HEK293 (cell line): ENCODE data around the gene CRYBA2.

Source experiments
- GFI1B ChIP-seq: fragments of 450-650 bp; formaldehyde crosslinking; IDR thresholded peaks from 2 replicates; pipeline ENCODE4 v1.5.1; 2016; ENCODE audit warnings: missing biosample characterization, missing genetic modification characterization
- GLI2 ChIP-seq: fragments of 450-650 bp; formaldehyde crosslinking; IDR thresholded peaks from 2 replicates; pipeline ENCODE4; 2017; ENCODE audit warnings: missing biosample characterization, missing genetic modification characterization, low read depth, borderline replicate concordance
- GLIS1 ChIP-seq: fragments of 450-650 bp; formaldehyde crosslinking; IDR thresholded peaks from 2 replicates; pipeline ENCODE4 v1.5.1; 2016; ENCODE audit warnings: missing biosample characterization, missing genetic modification characterization
- HOXD13 ChIP-seq: sonication (generic); formaldehyde crosslinking; IDR thresholded peaks from 2 replicates; pipeline ENCODE4 v1.8.0; 2022; ENCODE audit warnings: missing genetic modification reagents, borderline replicate concordance
- MEIS1 ChIP-seq: sonication (generic); formaldehyde crosslinking; IDR thresholded peaks from 2 replicates; pipeline ENCODE4 v1.8.1; 2022; ENCODE audit warnings: missing genetic modification reagents, mild to moderate bottlenecking, borderline replicate concordance
- PATZ1 ChIP-seq: fragments of 450-650 bp; formaldehyde crosslinking; IDR thresholded peaks from 2 replicates; pipeline ENCODE4 v1.5.1; 2016; ENCODE audit warnings: missing biosample characterization, missing genetic modification characterization
- REST ChIP-seq: fragments of 450-650 bp; formaldehyde crosslinking; IDR thresholded peaks from 2 replicates; pipeline ENCODE4 v1.5.1; 2016; ENCODE audit warnings: missing biosample characterization, missing genetic modification characterization
- SP3 ChIP-seq: fragments of 450-650 bp; formaldehyde crosslinking; IDR thresholded peaks from 2 replicates; pipeline ENCODE4 v1.5.1; 2016; ENCODE audit warnings: missing biosample characterization, missing genetic modification characterization
- ZBTB17 ChIP-seq: fragments of 450-650 bp; formaldehyde crosslinking; IDR thresholded peaks from 2 replicates; pipeline ENCODE4 v1.5.1; 2016; ENCODE audit warnings: missing biosample characterization, missing genetic modification characterization
- ZBTB8A ChIP-seq: fragments of 450-650 bp; formaldehyde crosslinking; IDR thresholded peaks from 2 replicates; pipeline ENCODE4 v1.5.1; 2016; ENCODE audit warnings: missing biosample characterization, missing genetic modification characterization
- ZEB2 ChIP-seq: fragments of 450-650 bp; formaldehyde crosslinking; IDR thresholded peaks from 2 replicates; pipeline ENCODE4 v1.5.1; 2016; ENCODE audit warnings: missing biosample characterization, missing genetic modification characterization
- ZNF19 ChIP-seq: fragments of 450-650 bp; formaldehyde crosslinking; IDR thresholded peaks from 2 replicates; pipeline ENCODE4; 2016; ENCODE audit warnings: missing biosample characterization, missing genetic modification characterization, low read depth
- ZNF248 ChIP-seq: fragments of 450-650 bp; formaldehyde crosslinking; IDR thresholded peaks from 2 replicates; pipeline ENCODE4 v1.5.1; 2017; ENCODE audit warnings: missing biosample characterization, missing genetic modification characterization
- ZNF341 ChIP-seq: fragments of 450-650 bp; formaldehyde crosslinking; IDR thresholded peaks from 2 replicates; pipeline ENCODE4; 2016; ENCODE audit warnings: low read depth, missing biosample characterization, missing genetic modification characterization
- ZNF362 ChIP-seq: fragments of 450-650 bp; formaldehyde crosslinking; IDR thresholded peaks from 2 replicates; pipeline ENCODE4 v1.5.1; 2016; ENCODE audit warnings: missing biosample characterization, missing genetic modification characterization
- ZNF48 ChIP-seq: fragments of 450-650 bp; formaldehyde crosslinking; IDR thresholded peaks from 2 replicates; pipeline ENCODE4 v1.5.1; 2016; ENCODE audit warnings: missing biosample characterization, missing genetic modification characterization
- ZNF558 ChIP-seq: fragments of 450-650 bp; formaldehyde crosslinking; IDR thresholded peaks from 2 replicates; pipeline ENCODE4 v1.5.1; 2016; ENCODE audit warnings: missing biosample characterization, missing genetic modification characterization
- ZNF626 ChIP-seq: fragments of 450-650 bp; sonication (Bioruptor Pico); formaldehyde crosslinking; IDR thresholded peaks from 2 replicates; pipeline ENCODE4 v1.5.1; 2018; ENCODE audit warnings: missing biosample characterization, missing genetic modification characterization, inconsistent platforms
- ZNF629 ChIP-seq: fragments of 450-650 bp; formaldehyde crosslinking; IDR thresholded peaks from 2 replicates; pipeline ENCODE4 v1.5.1; 2017; ENCODE audit warnings: missing biosample characterization, missing genetic modification characterization
- ZNF660 ChIP-seq: fragments of 450-650 bp; IDR thresholded peaks from 2 replicates; pipeline ENCODE4 v1.5.1; 2018; ENCODE audit warnings: missing biosample characterization, mild to moderate bottlenecking, missing genetic modification characterization
- ZNF843 ChIP-seq: fragments of 450-650 bp; formaldehyde crosslinking; IDR thresholded peaks from 2 replicates; pipeline ENCODE4 v1.5.1; 2016; ENCODE audit warnings: missing biosample characterization, missing genetic modification characterization

Gene CRYBA2

GRCh38 chr2:218962859-218963492, 30.2 kb downstream of the CRYBA2 start (continued):
- TF ChIP-seq PATZ1 (tag by site-specific recombination) (peak; percentile 51; the same call in 1 of the 2 replicates), ZNF248 (tag by site-specific recombination) (no peak), MEIS1 (CRISPR knock-in tag) (no peak), ZNF660 (tag by site-specific recombination) (0 out of 2 replicates have a peak, but pooled peaks have one; percentile 23), ZNF629 (peak; percentile 78), ZBTB8A (tag by site-specific recombination) (peak; percentile 63), ZNF843 (tag by site-specific recombination) (no peak), SP3 (peak; percentile 32; the same call in 1 of the 2 replicates), HOXD13 (CRISPR knock-in tag) (0 out of 2 replicates have a peak, but pooled peaks have one; percentile 38), ZNF48 (tag by site-specific recombination) (no peak), GFI1B (tag by site-specific recombination) (peak; percentile 75; the same call in 1 of the 2 replicates), ZNF362 (tag by site-specific recombination) (no peak), GLIS1 (0 out of 2 replicates have a peak, but pooled peaks have one; percentile 17), ZNF626 (no peak), GLI2 (tag by site-specific recombination) (no peak), ZNF558 (tag by site-specific recombination) (no peak), REST (tag by site-specific recombination) (peak; percentile 99), ZBTB17 (tag by site-specific recombination) (peak; percentile 83), ZNF341 (tag by site-specific recombination) (peak; percentile 100), ZNF19 (tag by site-specific recombination) (no peak), ZEB2 (0 out of 2 replicates have a peak, but pooled peaks have one; percentile 24)
